ENCODE results near the gene KCNAB1.

- TF ChIP-seq SUZ12 (IDR thresholded peaks at IDR 0.05; ENCODE audit: extremely low read depth, insufficient read depth, insufficient read length): no peak
- no peak for TF ChIP-seq YY1 (IDR thresholded peaks at IDR 0.05; ENCODE audit: insufficient read depth, insufficient read length)
- no peak for TF ChIP-seq ZNF274 (IDR thresholded peaks at IDR 0.05; ENCODE audit: low read depth, low read length)
Measured at GRCh38 chr3:156449710-156450574, 329.6 kb downstream of the KCNAB1 start.

Measured in NT2/D1 (cell line).